IPS DF 4.7 (cell line): Measurements from ENCODE around the gene SDF2L1.

Source experiments
- DNase-seq: peaks from one replicate; pipeline ENCODE4 v3.0.0-alpha.2; 2013; ENCODE audit warnings: low spot score; ENCODE audit errors: extremely low read depth

SDF2L1 gene

GRCh38 chr22:21622011-21622918 is 19.8 kb upstream of the SDF2L1 start:
- DNase-seq, result no peak

DNA sequence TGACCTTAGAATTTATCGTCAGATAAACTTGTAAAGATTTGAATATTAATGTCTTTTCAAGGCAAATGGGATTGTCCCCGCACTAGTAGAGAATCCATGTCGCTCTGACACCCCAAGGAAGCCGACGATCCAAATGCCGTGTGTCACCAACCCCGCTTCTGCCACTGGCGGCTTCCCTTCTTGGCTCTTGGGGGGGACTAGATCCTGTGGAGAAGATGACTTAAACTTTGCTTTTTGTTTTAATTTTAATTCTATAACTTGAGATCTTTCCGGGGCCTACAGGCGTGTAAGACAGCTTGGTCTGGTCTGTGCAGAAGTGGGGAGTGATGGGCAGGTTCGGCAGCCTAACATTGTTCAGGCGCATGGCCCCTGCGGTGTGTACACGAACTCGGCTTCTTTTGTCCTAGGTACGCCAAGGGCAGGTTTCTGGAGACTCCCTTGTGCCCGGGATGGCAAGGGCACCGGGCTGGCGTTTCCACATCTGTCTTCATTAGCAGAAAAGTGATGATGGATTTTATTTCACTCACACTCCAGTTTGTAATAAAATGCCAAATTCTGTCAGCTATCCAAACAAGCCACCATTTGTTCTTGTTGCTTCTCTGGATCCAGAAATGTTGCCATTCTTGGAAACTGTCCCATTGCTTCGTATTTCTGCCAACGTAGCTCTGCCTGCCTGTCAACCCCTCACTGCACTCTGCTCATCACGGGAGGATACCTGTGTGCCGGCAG is 19.0 kb upstream of the SDF2L1 start:
- no peak for DNase-seq

GRCh38 chr22:21623648-21623970 is 18.5 kb upstream of the SDF2L1 start:
- DNase-seq, result no peak

DNA sequence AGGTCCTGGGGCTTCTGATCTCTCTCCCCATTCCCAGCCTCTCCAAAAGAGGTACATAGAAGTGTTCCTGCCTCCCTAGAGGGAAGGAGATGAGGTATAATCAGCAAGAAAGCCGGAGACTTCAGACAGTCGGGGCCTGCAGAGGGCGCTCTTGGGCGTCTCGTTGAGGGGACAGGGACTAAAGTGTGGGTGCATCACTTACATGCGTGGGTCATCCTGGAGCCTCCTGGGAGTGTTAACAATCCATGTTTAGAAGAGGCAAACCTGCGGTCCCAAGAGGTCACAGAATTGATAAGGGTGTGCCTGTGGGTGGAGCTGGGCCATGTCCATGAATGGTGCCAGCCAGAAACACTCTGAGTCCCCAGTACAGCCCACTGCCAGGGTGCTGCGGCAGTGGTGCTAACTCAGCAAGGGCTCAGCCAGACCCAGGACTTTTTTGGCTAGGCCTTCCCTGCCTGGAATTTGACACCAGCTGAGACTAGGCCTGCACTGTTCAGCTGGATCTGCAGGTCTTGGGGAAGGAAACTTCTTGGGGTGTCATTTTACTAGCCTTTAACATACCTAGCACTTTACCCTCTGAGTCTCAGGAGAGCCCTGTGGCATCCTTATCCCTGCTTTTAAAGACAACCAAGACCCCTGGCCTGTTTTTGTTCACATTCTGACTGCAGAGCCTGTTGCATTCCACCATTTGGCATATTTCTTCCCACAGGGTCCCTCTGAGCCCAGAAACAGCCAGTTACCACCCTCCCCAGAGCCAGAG is 17.8 kb upstream of the SDF2L1 start:
- DNase-seq, result no peak

DNA sequence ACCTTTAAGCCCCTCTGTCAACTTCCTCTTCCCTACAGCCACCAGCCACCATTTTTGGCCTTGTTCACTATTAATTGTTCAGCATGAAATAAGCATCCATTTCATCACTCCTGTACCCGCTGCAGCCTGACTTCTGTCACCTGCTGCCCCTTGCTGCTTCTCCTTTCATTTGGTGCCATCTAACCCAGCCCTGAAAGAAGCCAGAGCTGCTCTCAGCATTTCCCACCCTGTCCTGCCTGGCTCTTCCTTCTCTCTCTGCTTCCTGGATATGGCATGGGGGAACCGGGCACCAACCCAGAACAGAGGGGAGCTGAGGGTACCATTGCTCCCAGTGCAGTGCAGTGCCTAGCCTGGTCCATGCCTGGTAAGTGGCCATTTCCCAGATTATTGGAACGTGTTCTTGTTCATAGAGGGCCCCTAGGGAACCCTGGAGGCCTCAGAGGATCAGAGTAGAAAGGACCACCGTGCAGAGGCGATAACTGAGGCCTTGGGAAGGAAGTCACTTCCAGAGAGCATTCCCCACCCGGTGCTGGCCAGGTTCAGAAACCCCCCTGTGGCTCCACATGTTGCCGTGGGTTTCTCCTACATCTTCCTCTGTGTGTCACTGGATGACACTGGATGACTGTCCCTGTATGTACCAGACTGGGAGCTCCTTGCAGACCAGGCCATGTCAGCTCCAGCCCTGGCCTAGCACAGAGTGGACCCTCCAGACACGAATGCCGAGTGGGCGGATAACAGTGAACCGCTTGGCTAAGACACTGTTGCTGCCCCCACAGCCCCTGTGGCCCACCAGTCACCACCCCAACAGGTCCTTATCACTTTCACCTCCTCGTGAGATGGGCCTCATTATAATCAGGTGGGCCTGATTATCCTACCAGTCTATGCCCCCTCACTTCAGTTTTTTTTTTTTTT is 17.0 kb upstream of the SDF2L1 start:
- DNase-seq, result no peak

DNA sequence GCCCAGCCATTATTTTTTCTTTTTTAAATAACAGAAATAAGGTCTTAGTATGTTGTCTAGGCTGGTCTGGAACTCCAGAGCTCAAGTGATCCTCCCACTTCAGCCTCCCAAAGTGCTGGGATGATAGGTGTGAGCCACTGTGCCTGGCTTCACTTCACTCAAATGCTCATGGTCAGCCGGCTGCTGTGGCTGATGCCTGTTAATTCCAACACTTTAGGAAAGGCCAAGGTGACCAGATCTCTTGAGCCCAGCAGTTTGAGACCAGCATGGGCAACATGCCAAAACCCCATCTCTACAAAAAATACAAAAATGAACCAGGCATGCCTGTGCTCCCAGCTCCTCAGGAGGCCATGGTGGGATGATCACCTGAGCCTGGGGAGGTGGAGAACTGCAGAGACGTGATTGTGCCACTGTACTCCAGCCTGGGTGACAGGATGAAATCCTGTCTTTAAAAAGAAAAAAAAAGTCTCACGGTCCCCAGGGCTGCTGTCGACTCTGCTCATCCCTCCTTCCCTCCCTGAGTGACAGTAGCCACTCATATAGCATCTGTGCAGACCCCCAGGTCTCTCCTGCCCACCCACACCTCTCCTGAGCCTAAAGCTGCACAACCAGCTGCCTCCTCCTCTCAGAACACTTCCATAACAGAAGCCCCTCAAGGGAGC is 15.9 kb upstream of the SDF2L1 start:
- no peak for DNase-seq

DNA sequence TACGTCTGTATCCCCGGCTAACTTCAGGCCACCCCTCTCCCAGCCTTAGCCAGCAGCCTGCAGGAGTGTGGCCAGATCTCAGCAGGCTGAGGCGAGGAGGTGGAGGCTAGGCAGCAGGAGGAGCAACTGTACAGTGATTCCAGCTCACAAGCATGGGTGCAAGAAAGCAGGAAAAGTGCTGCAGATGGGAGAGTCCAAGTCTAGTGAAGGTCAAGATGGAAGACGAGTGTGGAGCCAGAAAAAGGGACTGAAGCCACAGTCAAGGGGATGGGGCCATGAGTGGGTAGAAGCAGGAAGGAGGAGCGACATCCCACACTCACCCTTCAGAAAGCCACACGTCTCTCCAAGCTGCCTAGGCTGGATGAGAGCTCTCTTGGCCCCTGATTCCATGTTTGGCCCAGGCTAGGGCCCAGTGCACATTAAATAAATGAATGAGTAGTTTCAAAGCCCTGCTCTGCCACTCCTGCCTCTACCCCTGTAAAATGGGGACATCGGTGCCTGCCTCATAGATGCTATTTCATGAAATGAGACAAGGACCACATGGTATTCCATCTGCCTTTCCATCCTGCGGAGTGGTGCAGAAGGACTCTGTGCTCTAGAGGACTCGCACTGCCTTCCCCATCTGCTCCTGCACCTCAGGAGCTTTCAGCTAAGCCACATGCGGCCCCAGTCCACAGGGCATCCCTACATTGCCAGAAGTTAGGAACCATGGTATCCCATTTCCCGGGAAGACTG is 15.2 kb upstream of the SDF2L1 start:
- DNase-seq, result no peak

DNA sequence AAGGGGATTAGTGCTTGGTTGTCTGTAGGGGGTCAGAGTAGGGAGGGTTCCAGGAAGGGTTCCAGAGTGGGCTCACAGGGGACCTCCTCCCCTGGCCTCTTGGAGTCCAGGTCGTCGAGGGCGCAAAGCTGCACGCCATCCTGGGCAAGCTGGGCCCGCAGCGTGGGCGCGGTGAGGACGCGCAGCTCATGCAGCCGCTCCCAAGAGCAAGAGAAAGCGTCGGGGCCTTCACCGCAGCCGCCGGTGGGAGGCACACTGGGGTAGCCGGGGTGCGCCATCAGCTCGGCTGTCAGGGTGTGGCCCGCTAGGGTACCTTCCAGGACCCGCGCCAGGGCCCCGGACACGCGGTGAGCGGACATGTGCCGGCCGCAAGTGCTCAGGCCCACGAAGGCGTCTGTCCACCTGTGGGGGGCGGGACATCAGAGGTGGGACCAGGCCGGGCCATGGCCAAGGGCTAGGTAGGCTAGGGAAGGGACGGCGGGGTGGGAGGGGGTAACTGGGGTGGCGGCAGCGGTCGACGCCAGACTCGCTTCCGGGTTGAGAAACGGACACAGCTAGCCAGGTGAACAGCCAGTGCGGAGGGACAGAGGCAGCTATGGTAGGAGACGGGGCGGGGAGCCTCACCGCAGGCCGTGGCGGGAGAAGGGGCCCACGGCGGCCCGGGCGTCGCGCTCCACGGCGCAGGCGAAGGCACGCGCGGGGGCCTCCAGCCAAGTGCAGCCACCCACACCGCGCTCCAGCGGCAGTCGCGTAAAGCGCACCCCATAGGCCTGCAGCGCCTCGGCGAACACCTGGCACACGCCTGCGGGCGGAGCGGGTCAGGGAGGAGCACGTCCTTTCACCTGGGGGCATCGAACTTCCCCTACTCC is 13.5 kb upstream of the SDF2L1 start:
- no peak for DNase-seq

DNA sequence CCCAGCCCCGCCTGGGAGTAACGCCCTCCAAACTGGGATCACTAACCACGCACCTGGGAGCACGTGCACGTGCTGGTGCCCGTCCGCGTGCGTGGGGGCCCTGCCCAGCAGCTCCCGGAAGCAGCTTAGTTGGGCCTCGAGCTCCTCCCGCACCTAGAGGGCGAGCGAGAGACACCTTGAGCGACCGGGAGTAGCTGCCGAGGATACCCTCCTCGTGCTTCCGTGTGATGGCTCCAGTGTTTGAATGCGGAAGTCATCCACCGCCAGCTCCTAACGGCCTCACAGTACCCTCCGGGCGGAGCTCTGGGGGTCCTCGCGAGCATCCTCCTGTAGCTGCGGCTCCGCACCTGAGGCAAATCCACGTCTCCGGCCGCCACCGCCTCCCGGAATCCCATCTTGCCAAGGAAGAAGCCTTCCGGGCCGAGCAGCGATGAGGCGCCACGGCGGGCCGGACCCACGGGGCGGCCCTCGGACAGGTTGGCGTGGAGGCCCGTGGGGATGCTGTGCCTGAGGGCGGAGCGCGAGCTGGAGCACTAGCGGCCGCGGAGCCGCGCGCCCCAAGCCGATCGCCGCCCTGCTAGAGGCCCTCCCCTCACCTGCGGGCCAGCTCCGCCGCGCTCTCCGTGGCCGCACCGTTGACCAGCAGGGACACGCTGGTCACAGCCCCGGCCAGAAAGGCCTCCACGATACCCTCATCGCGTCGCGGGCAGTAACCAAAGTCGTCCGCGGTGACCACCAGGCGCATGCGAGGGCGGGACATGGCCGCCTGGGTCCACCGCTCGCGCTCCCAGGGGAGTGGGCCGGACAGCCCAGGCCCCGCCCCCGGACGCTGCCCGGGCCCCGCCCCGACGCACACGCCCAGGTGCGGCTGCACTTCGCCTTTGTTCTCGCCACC is 12.6 kb upstream of the SDF2L1 start, which contains the start of gene YDJC:
YDJC (minus strand) TSS at position 768 of the 895 bp plus-strand sequence; CDS start at position 760, 8 bp downstream.
- DNase-seq, result no peak

DNA sequence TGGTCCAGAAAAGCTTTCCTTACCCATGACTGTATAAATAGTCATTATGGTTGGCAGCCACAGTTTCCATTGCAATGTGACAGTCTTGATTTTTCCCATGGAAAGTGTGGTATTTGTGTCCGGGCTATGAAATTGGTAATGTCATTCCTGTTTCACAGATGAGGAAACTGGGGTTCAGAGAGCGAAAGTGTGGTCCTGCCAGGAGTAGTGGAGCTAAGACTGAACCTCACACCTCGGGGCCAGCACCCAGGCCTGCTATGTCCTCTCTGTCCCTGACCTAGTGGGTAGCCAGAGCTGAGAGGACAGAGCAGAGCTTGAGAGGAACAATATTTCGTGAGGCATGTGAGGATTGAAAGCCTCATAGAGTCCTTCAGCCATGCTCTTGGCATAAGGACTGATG is 11.1 kb upstream of the SDF2L1 start:
- DNase-seq, result no peak

DNA sequence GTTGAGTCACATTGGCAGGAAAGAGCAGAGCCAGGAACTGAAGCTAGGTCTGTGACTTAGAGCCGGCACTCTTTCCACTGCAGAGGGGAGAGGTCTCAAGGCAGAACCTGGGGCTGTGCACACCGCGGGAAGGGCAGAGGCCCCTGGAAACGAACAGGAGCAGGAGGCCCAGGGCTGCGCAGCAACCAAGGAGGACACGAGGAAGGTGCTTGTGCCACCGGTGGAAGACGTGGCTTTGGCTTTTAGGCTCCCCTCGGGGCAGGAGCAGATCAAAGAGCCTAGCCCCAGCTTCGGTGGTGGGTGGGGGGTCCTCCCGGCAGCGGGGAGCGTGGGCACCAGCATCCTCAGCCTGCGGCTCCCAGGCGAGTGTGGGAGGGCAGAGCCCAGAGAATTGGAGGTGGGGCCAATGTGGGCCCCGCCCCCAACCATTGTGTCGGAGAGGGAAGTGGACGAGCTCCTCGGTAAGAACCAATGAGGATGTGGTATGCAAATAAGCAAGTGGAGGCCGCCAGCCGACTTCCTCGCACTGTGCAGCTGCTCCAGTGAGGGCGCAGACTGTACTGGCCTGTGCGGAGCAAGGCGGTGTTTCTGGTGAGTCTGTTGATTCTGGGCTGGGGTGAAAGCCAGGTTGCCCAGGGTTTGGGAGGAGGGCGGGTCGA is 9.7 kb upstream of the SDF2L1 start, which contains the start of gene CCDC116:
CCDC116 (plus strand) TSS at position 524 of the 659 bp plus-strand sequence. CDS start 422 bp downstream, outside the sequence.
- no peak for DNase-seq

- DNase-seq, result no peak
Measured at GRCh38 chr22:21632931-21633330, 9.2 kb upstream of the SDF2L1 start.

GRCh38 chr22:21633481-21633880 is 8.6 kb upstream of the SDF2L1 start:
- DNase-seq, result no peak

DNA sequence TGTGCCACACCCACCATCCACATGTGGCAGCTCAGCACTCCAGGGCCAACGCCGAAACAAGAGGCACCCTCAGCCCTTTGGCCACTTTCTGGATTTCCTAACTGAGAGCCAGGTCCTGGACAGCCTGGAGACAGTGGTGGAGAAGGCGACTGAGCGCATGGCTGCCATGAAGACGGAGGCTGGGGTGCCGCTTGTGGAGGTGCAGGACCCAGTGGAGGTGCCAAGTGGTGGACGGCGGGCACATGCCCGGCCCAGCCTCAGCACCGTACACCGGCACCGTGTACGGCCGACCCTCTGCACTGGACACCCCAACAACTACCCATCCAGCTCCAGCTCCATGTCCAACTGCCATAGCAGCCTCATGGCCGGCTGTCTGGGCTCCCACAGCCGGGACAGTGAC is 8.0 kb upstream of the SDF2L1 start:
- no peak for DNase-seq

- DNase-seq, result no peak
Measured at GRCh38 chr22:21634844-21635243, 7.3 kb upstream of the SDF2L1 start.

DNA sequence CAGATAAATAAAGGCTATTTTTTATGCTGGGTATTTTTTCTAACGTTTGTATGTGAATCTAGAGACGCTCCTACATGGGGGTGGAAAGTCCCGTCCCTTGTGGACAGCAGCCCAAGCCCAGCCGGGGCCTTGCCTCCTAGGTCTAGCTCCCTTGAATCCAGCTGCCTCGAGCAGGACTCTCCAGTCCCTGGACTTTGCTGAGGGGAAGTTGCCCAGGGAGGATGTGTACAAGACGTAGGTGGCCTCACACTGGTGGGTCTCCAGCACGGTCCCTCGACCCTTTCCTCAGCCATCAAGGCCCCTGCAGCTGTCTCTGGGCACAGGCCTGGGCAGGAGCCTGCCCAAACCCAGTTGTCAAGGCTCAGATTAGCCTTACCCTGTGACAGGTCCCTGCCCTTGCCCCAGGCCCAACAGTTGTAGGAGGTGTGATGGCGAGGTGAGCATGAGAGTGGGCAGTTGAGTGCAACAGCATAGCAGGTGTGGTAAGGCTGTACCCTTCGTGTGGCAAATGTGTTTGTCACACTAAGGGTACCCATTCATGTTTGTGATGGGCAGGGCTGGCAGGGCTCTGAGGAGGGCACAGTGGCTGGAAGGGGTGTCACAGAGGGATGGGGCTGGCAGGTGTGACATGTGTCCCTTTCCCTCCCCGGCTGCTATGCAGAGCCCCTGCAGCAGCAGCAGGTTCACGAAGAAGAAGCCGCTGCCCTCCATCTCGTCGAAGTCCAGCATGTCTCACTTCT is 6.2 kb upstream of the SDF2L1 start:
- DNase-seq, result no peak
